ENCODE data around the gene NAALADL2. TPM values are rescaled to one million over a fixed set of nuclear protein-coding genes. Genes with fewer than 3 reads are reported as not detected.

Gene NAALADL2
- total RNA-seq, 6 donors from 2014 or later = 4.4 to 12.6 (median 6.3) TPM

DNA sequence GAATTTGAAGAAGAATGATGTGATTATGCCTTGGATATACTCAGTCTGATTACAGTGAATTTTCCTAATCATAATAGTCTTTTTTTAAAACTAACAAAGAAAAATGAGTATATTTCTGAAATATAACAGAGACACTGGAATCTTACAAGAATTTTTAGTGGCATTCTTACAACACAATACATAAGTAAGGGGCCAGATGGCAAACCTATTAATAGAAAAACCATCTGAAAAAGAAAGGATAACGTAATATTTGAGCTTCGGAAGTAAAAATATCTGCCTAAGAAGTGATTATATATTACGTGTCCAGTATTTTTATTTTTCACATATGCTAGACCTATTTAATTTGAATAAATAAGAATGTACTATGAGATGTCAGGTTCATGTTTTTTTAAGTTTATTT, 452.8 kb downstream of the NAALADL2 start:
- WGBS, 2 donors = 62 to 67% methylated on average over 3 of the region's 3 CpGs
- no peak for DNase-seq

DNA sequence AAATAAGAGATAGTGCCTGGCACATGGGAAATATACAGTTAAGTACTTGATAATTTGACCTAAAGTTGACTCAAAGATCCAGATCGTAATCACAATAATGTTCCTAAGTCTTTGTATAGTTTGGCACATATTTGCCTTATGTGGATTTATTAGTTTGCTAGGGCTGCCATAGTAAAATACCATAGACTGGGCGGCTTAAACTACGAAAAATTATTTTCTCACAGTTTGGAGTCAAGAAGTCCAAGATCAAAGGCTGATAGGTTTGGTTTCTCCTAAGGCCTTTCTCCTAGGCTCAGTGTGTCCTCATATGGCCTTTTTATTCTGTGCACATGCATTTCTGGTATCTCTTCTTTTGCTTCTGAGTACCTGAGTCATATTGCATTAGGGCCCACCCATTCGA, 453.7 kb downstream of the NAALADL2 start:
- no peaks in the 10 kb centered on the region for H3K9me3 ChIP-seq
- no peaks in the 10 kb centered on the region for H3K27me3 ChIP-seq
- TF ChIP-seq POLR2AphosphoS5 (IDR thresholded peaks at IDR 0.05) = no peak
- TF ChIP-seq POLR2A (IDR thresholded peaks at IDR 0.05) = no peak
- TF ChIP-seq EP300 (IDR thresholded peaks at IDR 0.05) = no peak
- TF ChIP-seq CTCF (IDR thresholded peaks at IDR 0.05) = no peak
- no peaks in the 10 kb centered on the region for H3K4me1 ChIP-seq
- no peak for DNase-seq
- ATAC-seq (ENCODE audit: low FRiP score in 2 of 2) = no peak
- no peak overlapping the region for H3K27ac ChIP-seq
- 83 to 88% methylated on average over 4 of the region's 4 CpGs for WGBS, 2 donors
- H3K36me3 ChIP-seq = no peaks in the 10 kb centered on the region
- no peak overlapping the region for H3K4me3 ChIP-seq

More for the DNA sequence above, 452.8 kb downstream of the NAALADL2 start:
- no peak overlapping the region for H3K4me3 ChIP-seq
- H3K36me3 ChIP-seq = no peaks in the 10 kb centered on the region
- H3K27me3 ChIP-seq = no peaks in the 10 kb centered on the region
- no peak overlapping the region for H3K27ac ChIP-seq
- ATAC-seq (ENCODE audit: low FRiP score in 2 of 2) = no peak
- H3K9me3 ChIP-seq = no peaks in the 10 kb centered on the region
- TF ChIP-seq POLR2AphosphoS5 (IDR thresholded peaks at IDR 0.05) (no peak), CTCF (IDR thresholded peaks at IDR 0.05) (no peak), POLR2A (IDR thresholded peaks at IDR 0.05) (no peak), EP300 (IDR thresholded peaks at IDR 0.05) (no peak)
- H3K4me1 ChIP-seq = no peaks in the 10 kb centered on the region

DNA sequence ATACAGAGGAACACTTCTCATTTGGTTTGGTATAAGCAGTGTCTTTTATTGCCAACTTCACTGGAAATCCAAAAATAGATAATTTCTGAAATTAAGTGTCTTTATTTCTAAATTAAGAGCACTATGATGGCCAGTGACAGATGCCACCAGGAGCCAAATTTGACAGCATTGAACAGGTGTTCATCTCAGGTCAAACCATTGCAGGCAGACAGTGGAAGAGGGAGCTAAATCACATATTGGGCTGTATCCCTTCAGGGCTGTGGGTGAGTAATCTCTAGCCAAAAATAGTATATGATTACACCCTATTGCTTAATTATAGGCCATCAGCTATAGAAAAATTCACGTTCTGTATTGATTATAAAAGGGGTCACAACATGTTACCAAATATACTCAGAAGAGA, 457.7 kb downstream of the NAALADL2 start:
- DNase-seq = no peak
- Histone ChIP-seq H3K4me3 (no peak overlapping the region), H3K36me3 (no peaks in the 10 kb centered on the region), H3K27ac (no peak overlapping the region), H3K27me3 (no peaks in the 10 kb centered on the region), H3K4me1 (no peaks in the 10 kb centered on the region), H3K9me3 (no peaks in the 10 kb centered on the region)
- ATAC-seq (ENCODE audit: low FRiP score in 2 of 2) = no peak
- no peak for TF ChIP-seq POLR2AphosphoS5 (IDR thresholded peaks at IDR 0.05)
- TF ChIP-seq CTCF (IDR thresholded peaks at IDR 0.05) = no peak
- TF ChIP-seq EP300 (IDR thresholded peaks at IDR 0.05) = no peak
- no peak for TF ChIP-seq POLR2A (IDR thresholded peaks at IDR 0.05)
- WGBS, 2 donors = 76 to 83% methylated on average over 1 of the region's 1 CpG

DNA sequence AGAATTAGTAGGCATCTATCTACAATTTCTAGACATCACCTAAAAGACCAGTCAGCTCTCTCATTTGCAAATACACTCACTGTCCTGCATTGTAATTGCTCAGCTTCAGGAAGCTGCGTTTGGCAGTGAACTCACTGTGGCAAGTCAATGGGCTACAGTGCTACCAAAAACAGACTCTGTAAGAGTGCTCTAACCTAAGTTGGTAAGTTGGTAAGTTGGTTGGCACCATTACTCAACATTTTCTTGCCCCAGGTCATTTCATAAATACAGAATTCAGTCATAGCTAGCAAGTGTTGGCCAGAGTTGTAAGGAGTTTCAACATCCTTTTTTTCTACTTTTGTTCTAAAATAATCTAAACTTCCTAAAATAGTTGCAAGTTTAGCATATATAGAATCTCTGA, 466.3 kb downstream of the NAALADL2 start:
- ATAC-seq (ENCODE audit: low FRiP score in 2 of 2) = no peak

More for the DNA sequence above, 466.3 kb downstream of the NAALADL2 start:
- 92 to 100% methylated on average over 1 of the region's 1 CpG for WGBS, 2 donors
- H3K36me3 ChIP-seq = no peaks in the 10 kb centered on the region
- H3K9me3 ChIP-seq = no peaks in the 10 kb centered on the region
- no peak for TF ChIP-seq EP300 (IDR thresholded peaks at IDR 0.05)
- no peak for TF ChIP-seq POLR2A (IDR thresholded peaks at IDR 0.05)
- no peak for TF ChIP-seq POLR2AphosphoS5 (IDR thresholded peaks at IDR 0.05)
- TF ChIP-seq CTCF (IDR thresholded peaks at IDR 0.05) = no peak
- H3K4me1 ChIP-seq = no peaks in the 10 kb centered on the region
- no peak overlapping the region for H3K4me3 ChIP-seq
- no peak overlapping the region for H3K27ac ChIP-seq
- H3K27me3 ChIP-seq = no peaks in the 10 kb centered on the region
- no peak for DNase-seq

Measured in upper lobe of left lung (tissue), 6 donors.